OCI-LY7 (cell line): ENCODE measurements around the gene VAMP5.

Experiments
- CTCF ChIP-seq: fragments of 200-600 bp; sonication (generic); conservative IDR thresholded peaks from 2 replicates; pipeline ENCODE4 v1.5.1; 2014; ENCODE audit warnings: mild to moderate bottlenecking, antibody characterized with exemption, low read length, moderate library complexity, mixed read lengths
- EZH2phosphoT487 ChIP-seq: fragments of 200-600 bp; sonication (generic); IDR thresholded peaks from 2 replicates; pipeline ENCODE4 v1.6.1; 2018; ENCODE audit warnings: low read depth, borderline replicate concordance, mild to moderate bottlenecking, mixed run types, antibody characterized with exemption, low read length, moderate library complexity, mixed read lengths

GRCh38 chr2:85575739-85576138 lies 8.5 kb upstream of the VAMP5 start:
- TF ChIP-seq CTCF (no peak), EZH2phosphoT487 (no peak)
